RPMI7951 (cell line): ENCODE results near the gene TRAPPC12. TPM values are rescaled to one million over a fixed set of nuclear protein-coding genes. Genes with fewer than 3 reads are reported as not detected.
A peak's percentile ranks its signal among the peaks of the same experiment; 100 is the strongest.
"Not testable (repeated sequence)": the region's sequence is repeated elsewhere in the genome, so short reads cannot be mapped to it uniquely, and the experiment has no call there.

ENCODE experiments used
- DNase-seq: peaks from one replicate; pipeline ENCODE4 v3.0.0-alpha.2; 2012; ENCODE audit warnings: low read depth
- total RNA-seq: library from RNA; depleted of rRNA; stranded (reverse); fragments of >200 nt; shearing (Covaris generic); gene quantifications from 2 replicates; pipeline ENCODE4 v1.2.3, GENCODE V29; 2014; rRNA removed

TRAPPC12 gene
- total RNA-seq, 1 experiment from 2014 or later, result 53.6 TPM

DNA sequence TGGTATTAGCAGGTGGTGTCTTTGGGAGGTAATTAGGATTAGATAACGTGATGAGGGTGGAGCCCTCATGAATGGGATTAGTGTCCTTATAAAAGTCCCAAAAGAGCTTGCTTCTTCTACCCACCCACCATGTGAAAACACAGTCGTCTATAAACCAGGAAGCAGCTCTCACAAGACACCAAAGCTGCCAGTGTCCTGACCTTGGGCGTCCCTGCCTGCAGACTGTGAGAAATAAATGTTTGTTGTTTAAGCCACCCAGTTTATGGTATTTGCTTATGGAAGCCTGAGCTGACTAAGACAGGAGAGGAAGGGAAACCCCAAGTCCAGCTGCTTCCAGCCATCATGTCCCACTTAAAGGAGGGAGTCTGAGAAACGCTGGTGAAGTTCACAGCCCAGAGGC, 126.3 kb downstream of the TRAPPC12 start:
- no peak for DNase-seq

DNA sequence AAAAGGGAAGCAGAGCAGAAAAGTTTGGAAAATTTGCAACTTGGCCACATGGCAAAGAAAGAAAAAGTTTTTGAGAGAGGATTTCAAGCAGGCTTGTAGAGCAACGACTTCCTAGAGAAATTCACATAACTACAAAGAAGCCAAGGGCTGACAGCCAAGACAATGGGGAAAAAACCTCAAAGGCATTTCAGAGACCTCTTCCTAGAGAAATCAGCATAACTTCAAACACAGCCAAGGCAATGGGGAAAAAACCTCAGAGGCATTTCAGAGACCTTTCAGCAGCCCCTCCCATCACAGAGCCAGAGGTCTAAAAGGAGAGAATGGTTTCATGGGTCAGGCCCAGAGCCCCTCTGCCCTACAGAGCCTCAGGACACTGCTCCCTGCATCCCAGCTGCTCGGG, 132.6 kb downstream of the TRAPPC12 start:
- no peak for DNase-seq

GRCh38 chr2:3513026-3513810, 133.7 kb downstream of the TRAPPC12 start:
- DNase-seq, result no peak

GRCh38 chr2:3515438-3515837, 135.9 kb downstream of the TRAPPC12 start:
- DNase-seq, result not testable (repeated sequence)

DNA sequence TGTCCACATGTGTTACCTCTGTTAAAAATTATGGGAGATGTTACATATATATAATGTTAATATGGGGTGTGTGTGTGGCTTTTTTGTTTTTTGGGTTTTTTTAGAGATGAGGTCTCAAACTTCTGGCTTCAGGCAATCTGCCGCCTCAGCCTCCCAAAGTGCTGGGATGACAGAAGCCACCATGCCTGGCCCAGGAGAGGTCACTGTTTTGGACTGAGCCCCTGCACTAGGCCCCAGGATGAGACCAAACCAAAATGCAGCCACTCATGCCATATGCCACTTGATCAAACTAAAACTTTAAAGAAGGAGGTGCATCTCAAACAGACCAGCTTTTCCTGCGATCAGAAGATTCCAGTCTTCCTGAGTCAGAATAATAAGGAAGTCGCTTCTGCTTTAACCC, 137.3 kb downstream of the TRAPPC12 start:
- no peak for DNase-seq

- no peak for DNase-seq
Observed at GRCh38 chr2:3517948-3518495, 138.5 kb downstream of the TRAPPC12 start.

- peak; percentile 94 for DNase-seq
Observed at GRCh38 chr2:3518496-3519254, 139.2 kb downstream of the TRAPPC12 start.

GRCh38 chr2:3519255-3520205, 140.0 kb downstream of the TRAPPC12 start, which contains the start of gene ADI1:
ADI1 (minus strand) TSS chr2:3519531; CDS start chr2:3519487, 44 bp downstream.
- peak; percentile 75 for DNase-seq

DNA sequence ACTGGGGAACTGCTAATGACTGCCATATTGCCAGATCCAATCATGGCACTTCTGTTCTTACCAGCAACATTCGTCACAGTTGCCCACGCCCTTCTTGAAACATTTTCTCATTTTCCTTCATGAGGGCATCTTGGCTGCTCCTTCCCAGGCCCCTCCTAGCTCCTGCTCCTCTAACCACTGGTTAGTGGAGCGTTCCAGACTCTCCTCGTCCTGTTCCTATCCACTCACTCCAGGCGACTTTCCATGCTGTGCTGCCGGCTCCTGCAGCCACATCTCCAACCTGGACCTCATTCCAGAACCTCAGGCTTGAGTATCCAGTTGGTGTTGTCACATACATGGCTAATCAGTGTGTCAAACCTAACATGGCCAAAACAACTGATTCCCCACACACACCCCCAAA, 141.1 kb downstream of the TRAPPC12 start:
- DNase-seq, result no peak

GRCh38 chr2:3522961-3523421, 143.5 kb downstream of the TRAPPC12 start:
- no peak for DNase-seq

GRCh38 chr2:3523551-3524041, 144.1 kb downstream of the TRAPPC12 start:
- DNase-seq, result no peak

- DNase-seq, result no peak
Observed at GRCh38 chr2:3526871-3527270, 147.4 kb downstream of the TRAPPC12 start.

DNA sequence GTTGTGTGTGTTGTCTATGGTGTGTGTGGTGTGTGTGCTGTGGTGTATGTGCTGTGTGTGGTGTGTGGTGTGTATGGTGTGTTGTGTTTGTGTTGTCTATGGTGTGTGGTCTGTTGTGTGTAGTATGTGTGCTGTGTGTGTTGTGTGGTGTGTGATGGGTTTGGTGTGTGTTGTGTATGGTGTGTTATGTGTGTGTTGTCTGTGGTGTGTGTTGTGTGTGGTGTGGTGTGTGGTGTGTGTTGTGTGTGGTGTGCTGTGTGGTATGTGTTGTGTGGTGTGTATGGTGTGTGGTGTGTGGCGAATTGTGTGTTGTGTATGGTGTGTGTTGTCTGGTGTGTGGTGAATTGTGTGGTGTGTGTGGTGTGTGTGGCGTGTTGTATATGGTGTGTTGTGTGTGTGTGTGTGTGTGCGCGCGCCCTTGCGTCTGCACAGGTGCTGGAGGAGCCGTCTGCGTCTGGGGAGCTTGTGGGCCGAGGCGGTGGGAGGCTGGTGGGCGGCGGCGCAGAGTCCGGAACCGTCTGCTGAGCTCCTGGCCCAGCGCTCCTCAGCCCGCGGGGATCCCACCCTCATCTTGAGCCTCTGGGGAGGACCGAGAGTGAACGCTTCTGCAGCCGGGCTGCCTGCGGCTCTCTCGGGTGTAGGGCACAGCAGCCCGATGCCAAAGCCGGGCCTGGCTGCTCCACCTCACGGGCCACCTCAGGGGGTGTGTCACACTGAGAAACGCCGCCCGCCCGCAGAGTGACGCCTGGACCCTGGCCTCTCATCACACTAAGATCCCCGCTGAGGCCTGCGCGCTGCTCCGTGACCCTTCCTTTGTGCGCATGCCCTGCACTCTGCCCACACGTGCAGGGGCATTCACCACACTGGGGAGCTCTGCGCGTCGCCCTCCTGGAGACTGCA, 148.6 kb downstream of the TRAPPC12 start:
- no peak for DNase-seq

Other genes starting within 250 kb of the TRAPPC12 start
- gene EIPR1, start 1.9 kb upstream of the TRAPPC12 start, total RNA-seq, result 42.1 and 46.7 TPM in 2 replicates
- gene ADI1, start 139.8 kb downstream of the TRAPPC12 start, total RNA-seq, result 91.8 and 102 TPM in 2 replicates
- 24.9 and 29.3 TPM in 2 replicates for gene RNASEH1, start 178.6 kb downstream of the TRAPPC12 start, total RNA-seq
- 2,566 and 3,002 TPM in 2 replicates for gene RPS7, start 195.6 kb downstream of the TRAPPC12 start, total RNA-seq
- 0.48 TPM in 1 of 2 replicates, not detected in the other for gene COLEC11, start 215.4 kb downstream of the TRAPPC12 start, total RNA-seq